GM12872 (cell line): ENCODE results near the gene ITPRID1.

Experiments
- CTCF ChIP-seq: IDR thresholded peaks from 3 replicates; pipeline ENCODE4 v1.5.1; 2011; ENCODE audit warnings: low read depth, mild to moderate bottlenecking, low read length, moderate library complexity; ENCODE audit not compliant: insufficient read depth

ITPRID1 gene

GRCh38 chr7:31494421-31494820, 19.5 kb upstream of the ITPRID1 start:
- no peak for TF ChIP-seq CTCF

GRCh38 chr7:31495653-31496052, 18.2 kb upstream of the ITPRID1 start:
- no peak for TF ChIP-seq CTCF

GRCh38 chr7:31497516-31497915, 16.4 kb upstream of the ITPRID1 start:
- no peak for TF ChIP-seq CTCF

- TF ChIP-seq CTCF, result no peak
Measured at GRCh38 chr7:31500656-31501055, 13.2 kb upstream of the ITPRID1 start.

GRCh38 chr7:31508823-31509222, 5.1 kb upstream of the ITPRID1 start:
- TF ChIP-seq CTCF, result no peak

- TF ChIP-seq CTCF, result no peak
Measured at GRCh38 chr7:31512166-31512565, 1.7 kb upstream of the ITPRID1 start.

- no peak for TF ChIP-seq CTCF
Measured at GRCh38 chr7:31516680-31517502, 3.0 kb downstream of the ITPRID1 start.
